GM10847 (cell line): ENCODE data around the gene INS.

Experiments
- POLR2A ChIP-seq: IDR thresholded peaks from 2 replicates; pipeline ENCODE4 v1.6.1; 2011; ENCODE audit not compliant: insufficient read length; ENCODE audit errors: extremely low read depth

The INS gene

DNA sequence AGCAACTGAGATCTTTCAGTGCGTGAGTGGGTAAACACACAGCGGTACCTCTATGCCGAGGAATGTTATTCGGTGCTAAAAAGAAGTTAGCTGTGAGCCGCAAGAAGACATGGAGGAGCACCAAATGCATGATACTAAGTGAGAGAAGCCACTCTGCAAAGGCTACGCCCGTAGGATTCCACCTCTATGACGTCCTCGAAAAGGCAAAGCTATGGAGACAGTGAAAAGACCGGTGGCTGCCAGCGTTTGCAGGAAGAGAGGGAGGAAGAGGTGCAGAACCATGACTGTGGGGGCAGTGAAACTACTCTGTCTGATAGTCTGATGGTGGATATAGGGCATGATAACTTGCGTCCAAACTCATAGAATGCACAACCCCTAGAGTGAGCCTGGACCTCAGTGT, 50.5 kb downstream of the INS start:
- TF ChIP-seq POLR2A: no peak
